Esophagus squamous epithelium (tissue), 5 donors: ENCODE results near the gene PTPRM. TPM values are rescaled to one million over a fixed set of nuclear protein-coding genes. Genes with fewer than 3 reads are reported as not detected.

Experiments used
- DNase-seq: peaks from one replicate; lab custom pipeline; 2025; lab: John Stamatoyannopoulos, UW
- H3K27ac ChIP-seq, 4 donors: fragments of 200-600 bp; sonication (generic); one replicate each; pipeline ENCODE4 v1.5.1; 2016 to 2019; ENCODE audit warnings: mild to moderate bottlenecking in 1 of 4
- H3K27me3 ChIP-seq, 4 donors: fragments of 200-600 bp; sonication (generic); 1 replicate in 3 of 4; 2 replicates in 1 of 4; pipeline versions ENCODE4 v1.5.1 to v1.6.0; 2017 to 2021; ENCODE audit warnings: antibody characterized with exemption in 1 of 4
- H3K36me3 ChIP-seq, 3 donors: fragments of 200-600 bp; sonication (generic); one replicate each; pipeline ENCODE4 v1.5.1; 2016 to 2019
- H3K4me1 ChIP-seq, 3 donors: fragments of 200-600 bp; sonication (generic); one replicate each; pipeline ENCODE4 v1.5.1; 2017 to 2019
- H3K4me3 ChIP-seq, 4 donors: fragments of 200-600 bp; sonication (generic); 1 replicate in 3 of 4; 2 replicates in 1 of 4; pipeline ENCODE4 v1.5.1; 2016 to 2019; ENCODE audit warnings: mild to moderate bottlenecking in 2 of 4, moderate library complexity in 1 of 4
- H3K9me3 ChIP-seq, 3 donors: fragments of 200-600 bp; sonication (generic); one replicate each; pipeline ENCODE4 v1.5.1; 2016 to 2019
- CTCF ChIP-seq, 6 experiments: fragments of 450-650 bp in 4 of 6; fragments of 200-600 bp in 2 of 6; sonication (generic) in 2 of 6; IDR thresholded peaks; one replicate each; pipeline ENCODE4 v1.5.1; 2016 to 2019; ENCODE audit warnings: antibody characterized with exemption in 6 of 6, mild to moderate bottlenecking in 4 of 6, moderate library complexity in 4 of 6
- POLR2A ChIP-seq, 4 donors: fragments of 450-650 bp; IDR thresholded peaks; one replicate each; pipeline ENCODE4 v1.6.1; 2017; ENCODE audit warnings: antibody characterized with exemption in 4 of 4, mild to moderate bottlenecking in 4 of 4, moderate library complexity in 3 of 4
- WGBS, 2 donors: methylation state at CpG; one replicate each; pipeline ENCODE4 v1.1.5; 2018; 5-methylcytosine and 5-hydroxymethylcytosine counted together
- intact Hi-C: fragments of 100-400 bp; cut with DNase I; formaldehyde crosslinking; loops from one replicate; pipeline ENCODE4 v1.15.0; 2022
- total RNA-seq, 4 donors: library from RNA; depleted of rRNA; stranded (reverse); fragments of >200 nt; gene quantifications; one replicate each; pipeline ENCODE4 v1.1.0, GENCODE V29; 2016
- donor health status: DM: yes; HTN: yes; CAD: no.

PTPRM gene
- total RNA-seq, 4 donors from 2014 or later, result 6.5 to 38.7 (median 11.1) TPM

GRCh38 chr18:7676253-7676873, 109.2 kb downstream of the PTPRM start:
- WGBS, 2 donors, result 88% methylated on average over 5 to 6 of the region's 8 CpGs
- Histone ChIP-seq H3K9me3 (no peaks in the 10 kb centered on the region), H3K4me3 (no peak overlapping the region), H3K27me3 (no peaks in the 10 kb centered on the region), H3K4me1 (no peaks in the 10 kb centered on the region), H3K36me3 (no peaks in the 10 kb centered on the region), H3K27ac (no peak overlapping the region)
- DNase-seq, result no peak
- intact Hi-C loops, result no loop called here
- TF ChIP-seq POLR2A (IDR thresholded peaks at IDR 0.05), result no peak
- TF ChIP-seq CTCF (IDR thresholded peaks at IDR 0.05), result no peak

GRCh38 chr18:7677001-7677400, 109.9 kb downstream of the PTPRM start:
- Histone ChIP-seq H3K9me3 (no peaks in the 10 kb centered on the region), H3K4me3 (no peak overlapping the region), H3K36me3 (no peaks in the 10 kb centered on the region), H3K27ac (no peak overlapping the region), H3K27me3 (no peaks in the 10 kb centered on the region), H3K4me1 (no peaks in the 10 kb centered on the region)
- no peak for TF ChIP-seq POLR2A (IDR thresholded peaks at IDR 0.05)
- TF ChIP-seq CTCF (IDR thresholded peaks at IDR 0.05), result no peak
- DNase-seq, result no peak
- intact Hi-C loops, result no loop called here
- 54 to 76% methylated on average over 4 of the region's 4 CpGs for WGBS, 2 donors

- Histone ChIP-seq H3K36me3 (no peaks in the 10 kb centered on the region), H3K27me3 (no peaks in the 10 kb centered on the region), H3K4me3 (no peak overlapping the region), H3K9me3 (no peaks in the 10 kb centered on the region), H3K4me1 (no peaks in the 10 kb centered on the region), H3K27ac (no peak overlapping the region)
- TF ChIP-seq POLR2A (IDR thresholded peaks at IDR 0.05) (no peak), CTCF (IDR thresholded peaks at IDR 0.05) (no peak)
- WGBS, 2 donors, result 76 to 82% methylated on average over 4 of the region's 4 CpGs
- intact Hi-C loops, result no loop called here
- no peak for DNase-seq
Observed at GRCh38 chr18:7677424-7677823, 110.3 kb downstream of the PTPRM start.

- Histone ChIP-seq H3K27me3 (no peaks in the 10 kb centered on the region), H3K4me3 (no peak overlapping the region), H3K4me1 (no peaks in the 10 kb centered on the region), H3K9me3 (no peaks in the 10 kb centered on the region), H3K36me3 (no peaks in the 10 kb centered on the region), H3K27ac (no peak overlapping the region)
- TF ChIP-seq POLR2A (IDR thresholded peaks at IDR 0.05) (no peak), CTCF (IDR thresholded peaks at IDR 0.05) (no peak)
- intact Hi-C loops, result no loop called here
- 90% methylated on average over 8 of the region's 8 CpGs for WGBS, 2 donors
- DNase-seq, result no peak
Observed at GRCh38 chr18:7678389-7678788, 111.3 kb downstream of the PTPRM start.

GRCh38 chr18:7678801-7679200, 111.7 kb downstream of the PTPRM start:
- no peak for TF ChIP-seq CTCF (IDR thresholded peaks at IDR 0.05)
- no peak for TF ChIP-seq POLR2A (IDR thresholded peaks at IDR 0.05)
- no peak for DNase-seq
- H3K27ac ChIP-seq, result no peak overlapping the region
- no peaks in the 10 kb centered on the region for H3K36me3 ChIP-seq
- H3K4me3 ChIP-seq, result no peak overlapping the region
- intact Hi-C loops, result no loop called here
- WGBS, 2 donors, result 68 to 76% methylated on average over 4 of the region's 4 CpGs
- H3K27me3 ChIP-seq, result no peaks in the 10 kb centered on the region
- no peaks in the 10 kb centered on the region for H3K4me1 ChIP-seq
- H3K9me3 ChIP-seq, result no peaks in the 10 kb centered on the region
